NCI-H146 treated with DMSO at 0.1 percent for 48 hours (cell line): ENCODE results near the gene ADAMTS5.

Source experiments
- DNase-seq: peaks from one replicate; lab custom pipeline; 2025; ENCODE audit not compliant: unreplicated experiment; lab: John Stamatoyannopoulos, UW

Gene ADAMTS5

DNA sequence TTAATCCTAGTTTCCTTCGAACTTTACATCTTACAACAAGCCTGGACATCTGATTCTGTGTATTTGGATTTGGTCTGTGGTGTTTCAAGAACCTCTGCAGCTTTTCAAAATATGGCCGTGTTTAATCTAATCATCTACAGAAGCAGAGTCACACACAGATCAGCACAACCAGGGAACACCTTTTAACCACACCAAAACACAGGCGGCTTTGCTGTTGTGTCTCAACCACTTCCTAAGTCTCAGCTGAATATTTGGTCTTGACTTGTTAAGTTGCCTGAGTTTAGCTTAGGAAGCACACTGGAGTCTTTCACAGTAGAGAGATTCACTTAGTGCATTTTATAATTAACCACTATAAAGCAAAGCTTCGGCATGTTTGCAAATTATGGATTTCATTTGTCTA lies 17.1 kb downstream of the ADAMTS5 start:
- no peak for DNase-seq

DNA sequence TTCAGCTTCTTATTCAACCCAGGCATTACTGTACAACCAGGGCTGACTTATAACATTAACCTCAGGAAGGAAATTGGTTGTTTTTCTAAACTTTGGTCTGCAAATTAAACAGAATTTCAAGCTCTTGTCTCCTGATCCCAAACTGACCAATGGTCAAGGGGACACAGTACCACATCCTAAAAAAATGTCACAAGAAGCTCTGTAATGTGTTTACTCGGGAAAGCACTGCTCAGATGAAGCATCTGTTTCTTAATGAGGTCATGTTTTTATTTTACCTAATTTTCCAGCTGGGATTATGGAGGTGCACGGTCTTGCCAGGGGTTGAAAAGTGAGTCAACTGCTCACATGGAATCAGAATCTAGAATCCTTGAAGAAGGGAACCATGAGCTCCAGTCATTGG lies 18.7 kb downstream of the ADAMTS5 start:
- DNase-seq, result no peak

DNA sequence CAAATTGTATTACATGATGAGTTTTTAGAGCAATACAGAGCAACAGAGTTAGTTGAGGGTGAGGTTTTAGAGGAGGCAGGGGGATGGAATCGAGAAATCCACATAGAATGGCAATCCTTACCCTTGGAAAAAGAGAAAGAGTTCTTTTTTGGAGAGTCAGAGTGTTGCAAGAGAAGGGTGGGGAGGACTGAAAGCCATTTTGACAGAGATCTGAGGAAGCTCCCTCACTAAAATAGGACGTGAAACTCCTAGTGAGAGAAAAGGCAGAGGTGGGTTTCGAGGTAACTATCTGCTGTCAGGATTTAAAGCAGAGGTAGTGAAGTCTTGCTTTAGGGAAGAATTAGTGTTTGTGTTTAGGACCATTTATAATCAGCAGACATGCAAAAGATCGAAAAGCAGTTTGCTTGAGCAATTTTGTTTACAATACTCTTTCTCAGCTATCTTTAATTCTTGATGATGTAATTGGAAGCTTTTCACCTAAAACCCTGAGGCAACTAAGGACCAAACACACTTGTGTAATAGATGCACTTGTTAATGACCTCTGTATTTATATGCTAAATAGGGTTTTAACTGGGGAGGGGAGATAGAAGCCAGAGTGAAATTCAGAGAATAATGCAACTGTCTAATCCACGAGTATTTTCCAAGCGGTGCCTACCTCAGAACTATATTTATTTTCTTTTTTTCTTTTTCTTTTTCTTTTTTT lies 20.0 kb downstream of the ADAMTS5 start:
- no peak for DNase-seq

DNA sequence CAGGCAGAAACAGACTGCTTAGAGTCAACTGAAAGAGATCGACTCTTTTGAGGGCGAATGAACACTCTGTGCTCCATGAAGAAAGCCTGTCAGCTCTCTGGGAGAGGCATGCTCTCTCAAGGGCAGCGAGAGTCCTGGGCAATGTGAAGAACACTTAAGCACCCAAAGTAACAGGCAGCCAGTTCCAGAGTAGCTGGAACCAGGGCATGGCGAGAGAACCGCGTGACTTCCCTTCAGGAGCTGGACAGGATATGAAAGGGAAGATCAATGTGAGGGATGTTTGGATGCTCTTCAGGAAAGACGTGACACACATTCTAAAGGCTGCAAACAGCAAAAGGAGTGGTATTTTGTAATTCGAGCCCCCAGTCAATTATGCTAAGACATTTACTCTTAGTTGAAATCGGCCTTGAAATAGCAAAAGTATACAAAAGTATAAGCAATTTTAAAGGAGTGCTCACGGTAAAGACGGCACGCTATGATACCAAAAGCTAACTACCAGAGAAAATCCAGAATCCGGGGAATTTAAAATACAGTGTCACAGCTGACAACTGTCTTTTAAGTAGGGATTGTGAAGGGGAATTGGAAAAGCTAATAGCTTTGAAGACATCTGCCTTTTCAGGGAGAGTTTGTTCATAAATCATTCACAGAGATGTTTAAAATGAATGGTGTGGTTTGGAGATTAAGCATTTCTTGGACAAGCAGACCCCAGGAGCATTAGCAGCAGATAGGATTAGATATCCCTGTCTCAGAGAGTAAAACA lies 20.8 kb downstream of the ADAMTS5 start:
- no peak for DNase-seq

DNA sequence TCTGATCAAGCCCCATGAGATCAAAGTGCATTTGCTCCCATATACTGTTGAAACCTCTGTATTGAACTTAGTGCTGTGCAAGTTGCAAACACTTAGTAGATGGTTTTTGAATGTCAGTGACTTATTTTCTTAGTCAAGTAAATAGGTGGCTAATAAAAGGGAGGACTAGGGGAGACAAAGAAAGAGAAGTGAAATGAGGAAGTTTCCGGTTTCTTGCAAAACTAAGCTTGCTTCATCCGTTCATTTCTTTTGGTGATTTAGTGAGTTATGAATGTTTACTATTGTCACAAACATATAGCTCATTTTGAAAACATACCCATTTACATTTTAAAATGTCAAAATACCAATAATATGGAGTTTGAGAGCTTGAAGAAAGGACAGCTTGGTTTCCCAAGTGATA lies 23.0 kb downstream of the ADAMTS5 start:
- DNase-seq, result no peak

DNA sequence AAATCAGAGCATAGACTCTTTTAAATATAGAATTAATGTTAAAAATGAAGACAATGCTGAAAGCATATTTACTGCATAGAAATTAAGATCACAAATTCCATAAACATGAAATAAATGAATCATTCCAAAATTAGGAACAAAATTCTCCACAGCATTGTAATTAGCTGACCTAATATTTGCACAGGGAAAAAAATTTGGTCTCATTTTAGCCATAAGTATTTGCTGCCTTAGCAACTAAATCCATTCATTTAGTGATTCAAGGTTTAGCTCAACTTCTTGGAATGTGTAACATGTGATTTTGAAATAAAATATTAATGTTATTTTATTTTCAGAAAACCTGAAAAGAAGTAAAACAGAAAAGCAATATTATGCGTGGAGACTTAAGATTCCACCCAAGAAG lies 25.5 kb downstream of the ADAMTS5 start:
- DNase-seq, result no peak

DNA sequence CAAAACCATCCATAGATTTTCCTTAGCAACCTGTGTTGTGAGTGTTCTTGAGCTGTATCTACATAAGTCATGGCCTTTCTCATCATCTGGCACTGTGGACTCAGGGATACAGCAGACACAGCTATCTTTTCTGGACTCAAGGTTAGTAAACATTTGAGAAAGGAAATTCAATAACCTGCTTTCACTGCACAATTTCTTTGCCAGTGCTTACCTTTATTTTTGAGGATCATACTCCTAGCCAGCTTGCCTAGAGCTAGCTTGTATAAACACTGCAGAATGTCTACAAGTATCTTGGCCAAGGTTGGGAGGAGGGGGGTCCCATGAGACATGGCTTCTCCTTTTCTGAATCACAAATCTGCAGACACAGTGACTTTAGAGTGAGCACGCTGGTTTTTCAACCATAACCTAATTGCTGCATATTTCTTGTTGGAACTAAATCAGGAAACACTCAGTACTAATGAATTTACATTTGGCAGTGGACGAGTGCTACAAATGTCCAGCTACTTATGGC lies 27.2 kb downstream of the ADAMTS5 start:
- no peak for DNase-seq

DNA sequence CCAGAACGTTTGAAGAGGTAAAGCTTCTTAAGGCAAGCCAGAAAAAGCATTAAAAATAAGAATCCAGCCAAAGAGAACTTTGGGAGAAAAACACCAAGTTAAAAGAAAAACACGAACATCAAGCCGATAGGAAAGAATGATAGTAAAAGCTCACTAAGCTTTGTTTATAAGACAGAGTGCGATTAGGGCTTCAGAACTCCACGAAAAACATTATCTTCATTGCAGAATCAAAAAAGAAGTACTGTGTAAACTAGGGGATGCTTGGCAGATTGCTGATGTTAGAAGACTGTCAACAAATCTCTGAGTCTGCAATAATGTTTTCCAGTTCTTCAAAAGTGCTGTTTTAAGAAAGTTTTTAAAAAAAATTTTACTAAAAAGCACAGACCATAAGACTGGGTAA lies 30.2 kb downstream of the ADAMTS5 start:
- no peak for DNase-seq

DNA sequence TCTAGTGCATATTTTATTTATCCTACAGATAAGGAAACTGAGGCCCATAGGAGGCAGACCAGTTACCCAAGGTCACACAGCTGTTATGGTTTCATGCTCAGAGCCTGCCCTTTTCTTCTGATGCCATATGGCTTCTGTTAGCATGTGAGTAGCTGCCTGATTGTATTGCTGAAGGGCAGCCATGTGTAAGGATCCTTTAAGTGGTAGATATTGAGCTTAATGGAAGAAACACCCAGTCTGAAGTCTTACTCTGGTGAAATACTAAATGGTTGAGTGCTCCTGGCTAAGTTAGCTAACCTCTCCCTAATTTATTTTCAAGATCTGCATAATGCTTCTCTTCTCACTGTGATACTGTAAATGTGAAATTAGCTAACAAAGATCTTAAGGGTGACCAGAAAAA lies 30.9 kb downstream of the ADAMTS5 start:
- DNase-seq, result no peak

DNA sequence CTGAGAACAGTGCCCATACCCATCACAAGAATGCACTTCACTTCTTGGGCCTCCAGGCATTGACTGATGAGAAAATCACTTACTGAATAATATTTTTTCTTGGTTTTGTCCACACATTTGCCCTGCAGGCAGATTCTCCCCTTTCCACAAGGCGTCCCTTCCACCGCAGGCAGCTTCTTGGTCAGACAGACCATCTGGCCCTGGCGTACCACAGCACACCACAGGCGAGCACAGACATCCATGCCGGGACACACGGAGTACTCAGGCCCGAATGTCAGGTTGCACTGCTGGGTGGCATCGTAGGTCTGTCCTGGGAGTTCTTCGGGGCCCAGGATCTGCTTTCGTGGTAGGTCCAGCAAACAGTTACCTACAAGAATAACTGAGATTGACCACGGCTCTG lies 32.5 kb downstream of the ADAMTS5 start:
- no peak for DNase-seq

DNA sequence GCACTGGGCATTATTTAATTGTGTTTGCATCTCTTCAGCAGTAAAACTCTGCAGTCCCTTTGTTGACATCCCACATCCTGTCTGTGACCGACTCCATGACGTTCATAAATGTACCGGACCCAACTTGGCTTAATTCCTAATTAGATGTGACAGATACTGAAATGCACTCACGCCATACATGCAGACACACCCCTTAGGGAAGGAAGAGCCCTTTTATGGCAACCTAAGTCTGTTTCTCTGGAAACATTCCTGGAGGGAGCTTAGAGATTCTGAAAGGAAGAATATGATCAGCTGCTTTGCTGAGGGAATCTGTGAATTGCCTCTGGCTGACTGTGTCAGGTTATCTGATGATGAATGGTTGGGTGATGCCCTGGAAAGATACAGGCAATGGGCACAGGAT lies 33.4 kb downstream of the ADAMTS5 start:
- no peak for DNase-seq

DNA sequence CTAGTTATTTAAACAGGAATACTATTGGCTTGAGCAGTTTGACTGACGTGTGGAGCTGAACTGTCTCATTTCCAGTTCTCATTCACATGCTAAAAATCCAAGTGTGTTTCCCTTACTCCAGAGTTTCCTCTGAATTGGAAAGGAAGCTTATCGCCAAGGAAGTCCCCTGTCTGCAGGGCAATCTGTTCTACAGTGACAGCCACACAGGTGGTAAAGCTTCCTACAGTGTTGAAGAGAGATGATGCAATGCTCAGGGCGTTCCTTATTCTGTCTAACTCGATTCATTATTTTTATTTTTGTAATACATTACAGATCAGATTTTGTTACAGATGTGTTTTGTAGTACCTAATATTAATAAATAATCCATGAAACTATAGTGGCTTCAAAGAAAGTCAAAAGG lies 41.3 kb downstream of the ADAMTS5 start:
- DNase-seq, result no peak

DNA sequence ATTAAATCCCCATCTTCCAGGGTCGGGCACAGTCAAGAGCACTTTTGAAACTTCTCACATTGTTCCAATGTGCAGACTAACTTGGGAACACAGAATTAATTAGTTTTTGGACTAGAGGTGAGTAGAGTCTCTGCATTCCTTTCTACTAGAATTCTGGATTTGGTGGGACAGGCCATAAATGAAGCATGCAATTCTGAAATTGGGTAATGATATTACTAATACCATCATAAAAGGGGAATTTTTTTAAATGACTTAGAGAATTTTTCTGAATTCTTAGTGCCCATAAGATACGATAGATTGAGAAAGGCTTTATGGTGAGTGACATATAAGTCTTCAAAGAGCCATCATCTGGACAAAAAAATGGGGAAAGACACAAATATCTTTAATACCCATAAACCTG lies 41.8 kb downstream of the ADAMTS5 start:
- DNase-seq, result no peak

DNA sequence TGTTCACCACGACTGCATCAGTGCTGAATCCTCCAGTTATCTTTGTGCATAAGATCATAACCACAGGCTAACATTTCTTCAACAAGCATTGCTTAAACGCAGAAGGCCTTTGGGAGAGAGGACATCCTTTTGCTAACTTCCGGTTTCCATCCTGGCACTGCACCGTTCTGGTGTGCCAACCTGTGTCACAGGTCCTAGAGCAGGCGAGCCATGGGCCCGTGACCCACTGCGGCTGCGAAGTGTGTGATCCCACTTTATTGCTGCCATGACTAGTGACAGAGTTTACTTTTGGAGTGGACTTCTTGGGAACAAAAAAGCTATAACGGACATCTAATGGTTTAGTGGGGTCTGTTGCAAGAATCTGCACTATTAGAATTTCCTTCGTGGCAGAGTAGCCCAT lies 42.9 kb downstream of the ADAMTS5 start:
- DNase-seq, result no peak

DNA sequence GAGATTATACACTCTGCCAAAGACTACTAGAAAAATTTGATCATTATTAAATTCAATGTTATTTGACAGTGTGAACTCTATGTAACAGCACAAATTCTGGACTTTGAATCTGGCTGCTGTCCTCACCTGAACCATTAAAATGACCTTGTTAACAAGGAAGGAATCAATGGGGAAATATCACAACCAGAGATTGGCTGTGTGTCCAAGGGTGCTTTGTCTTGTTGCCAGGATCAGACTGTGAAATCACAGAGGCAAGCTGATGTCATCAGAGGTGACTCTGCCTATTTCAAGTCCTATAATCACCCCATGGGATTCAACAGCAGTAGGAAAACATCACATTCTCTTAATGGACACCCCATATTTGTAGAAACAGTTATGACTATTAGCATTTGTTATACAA lies 46.8 kb downstream of the ADAMTS5 start:
- DNase-seq, result no peak

DNA sequence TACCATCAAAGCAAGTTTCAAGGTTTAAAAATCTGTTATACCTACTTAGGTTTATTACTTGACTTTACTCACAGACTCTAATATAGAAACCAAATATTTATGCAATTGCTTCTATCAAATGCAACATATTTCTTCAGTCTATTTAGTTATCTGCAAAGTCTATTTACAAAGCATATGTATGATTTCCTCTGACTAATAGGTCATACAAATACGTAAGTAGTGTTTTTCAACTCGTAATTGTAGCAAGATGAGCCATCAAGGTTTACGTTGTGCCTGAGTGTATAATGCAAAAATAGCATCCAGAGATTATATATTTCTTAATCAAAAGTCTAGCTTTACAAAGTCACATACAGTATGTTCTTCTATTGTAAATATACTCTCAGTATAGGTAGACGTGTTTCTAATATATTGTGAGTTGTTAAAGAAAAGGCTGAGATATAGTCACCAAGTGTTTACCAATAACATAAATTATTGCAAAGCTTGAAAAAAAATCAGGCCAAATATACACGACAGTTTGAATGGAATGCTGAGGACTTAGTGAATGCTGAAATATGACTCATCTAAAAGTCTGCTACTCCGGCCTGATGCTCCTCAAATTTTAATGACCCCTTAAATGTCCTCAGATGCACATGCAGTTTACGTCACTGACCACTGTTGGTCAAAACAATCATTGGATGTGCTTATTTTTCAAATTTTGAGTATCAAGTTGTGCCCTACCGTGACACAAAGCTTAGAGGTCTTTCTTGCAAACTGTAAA lies 48.4 kb downstream of the ADAMTS5 start:
- DNase-seq, result no peak

DNA sequence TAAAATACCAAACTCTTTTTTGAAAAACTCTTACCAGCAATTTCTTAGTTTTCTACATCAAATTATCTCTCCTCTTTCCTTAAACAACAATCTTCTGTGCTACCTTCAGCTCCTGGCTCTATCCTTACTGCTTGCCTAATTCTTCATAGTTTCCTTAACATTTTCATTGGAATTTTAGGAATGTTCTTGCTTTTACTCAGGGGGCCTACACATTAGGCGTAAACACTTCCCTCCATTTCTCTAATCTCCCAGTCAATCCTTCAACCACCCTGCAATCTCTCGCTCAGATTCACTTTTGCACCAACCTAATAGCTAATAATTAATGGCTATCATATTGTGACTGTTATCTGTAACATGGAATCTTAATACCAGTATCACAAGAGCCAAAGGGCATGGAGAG lies 50.1 kb downstream of the ADAMTS5 start:
- DNase-seq, result no peak

DNA sequence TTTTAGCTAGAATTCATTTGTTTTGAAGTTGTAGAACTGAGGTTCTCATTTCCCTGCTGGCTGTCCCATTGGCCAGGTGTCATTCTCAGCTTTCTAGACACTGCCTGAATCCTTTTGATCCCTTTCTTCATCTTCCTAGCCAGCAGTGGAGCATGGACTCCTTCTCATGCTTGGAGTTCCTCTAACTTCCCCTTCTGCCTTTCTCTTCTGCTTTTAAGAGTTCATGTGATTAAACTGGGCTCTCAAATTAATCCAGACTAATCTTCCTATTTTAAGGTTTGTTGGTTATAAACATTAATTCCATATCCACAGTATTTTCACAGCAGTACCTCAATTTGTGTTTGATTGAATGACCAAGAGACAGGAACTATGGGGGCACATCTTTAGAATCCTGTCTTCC lies 52.3 kb downstream of the ADAMTS5 start:
- DNase-seq, result no peak

DNA sequence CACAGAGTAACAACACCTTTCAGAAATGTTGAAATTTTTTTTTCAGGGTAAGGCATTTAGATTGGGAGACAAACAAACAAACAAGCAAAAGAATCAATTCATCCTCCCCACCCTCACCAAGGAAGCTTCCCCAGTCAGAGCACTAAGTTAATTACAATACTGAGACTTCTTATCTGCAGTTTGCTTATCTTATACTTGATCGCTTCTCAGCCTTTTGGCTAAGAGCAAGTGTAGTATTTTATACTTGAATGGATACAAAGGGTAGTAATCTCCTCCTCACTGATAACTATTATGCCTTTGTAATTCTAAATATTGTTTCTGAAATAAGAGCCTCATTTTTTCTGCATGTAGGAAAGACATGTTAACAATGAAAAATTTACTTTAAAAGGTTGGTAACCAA lies 54.4 kb downstream of the ADAMTS5 start:
- no peak for DNase-seq

DNA sequence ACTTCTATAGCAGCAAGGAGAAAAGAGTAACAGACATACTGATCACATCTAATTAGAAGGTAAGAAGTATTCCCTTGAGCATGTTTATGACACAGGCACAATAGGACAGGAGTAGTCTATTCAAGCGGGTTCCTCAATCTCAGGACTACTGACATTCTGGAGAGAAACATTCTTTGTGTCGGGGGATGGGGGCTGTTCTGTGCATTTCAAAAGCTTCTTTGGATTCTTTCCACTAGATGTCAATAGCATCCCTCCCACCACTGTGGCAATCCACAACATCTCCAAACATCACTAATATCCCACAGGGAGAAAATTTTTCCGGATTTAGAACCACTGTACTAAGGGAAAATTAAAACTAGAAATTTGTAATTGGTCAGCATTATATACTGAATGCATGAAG lies 56.9 kb downstream of the ADAMTS5 start:
- DNase-seq, result no peak

DNA sequence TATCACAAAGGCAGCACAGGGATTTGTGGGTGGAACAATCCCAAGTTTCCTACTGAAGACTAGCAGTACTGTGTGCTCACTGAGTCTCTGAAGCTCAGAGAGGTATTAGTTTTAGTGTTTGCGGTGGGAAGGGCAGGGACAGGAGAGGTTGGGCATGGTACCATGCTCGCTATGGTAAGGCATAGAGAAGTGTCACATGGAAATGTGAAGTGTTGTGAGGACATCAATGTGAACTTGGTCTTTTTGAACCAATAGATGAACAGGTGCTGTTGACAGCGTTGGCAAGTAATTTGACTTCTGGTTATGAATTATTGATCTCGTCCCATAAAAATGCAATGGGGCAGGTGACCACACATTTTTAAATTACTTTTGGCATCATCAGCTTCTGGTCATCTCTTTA lies 65.9 kb downstream of the ADAMTS5 start:
- DNase-seq, result no peak

DNA sequence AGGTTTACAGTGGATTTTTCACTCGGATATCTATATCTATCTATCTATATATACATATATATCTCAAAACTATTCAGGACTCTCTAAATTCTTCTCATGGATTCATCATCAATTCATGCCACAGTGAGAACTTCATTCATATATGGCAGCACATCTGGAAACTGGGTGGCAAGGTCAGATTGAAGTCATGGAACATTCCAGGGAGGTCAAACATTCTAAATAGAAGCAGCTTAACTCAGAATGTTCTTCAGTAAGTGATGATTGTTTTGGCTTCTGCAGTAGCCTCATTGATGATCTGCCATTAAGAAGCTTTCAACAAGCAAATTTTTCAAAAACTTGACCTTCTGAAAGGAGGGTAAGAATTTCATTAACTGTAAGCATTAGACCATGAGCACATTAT lies 74.7 kb downstream of the ADAMTS5 start:
- DNase-seq, result no peak
